Measurements from ENCODE around the gene DMXL1.

DNA sequence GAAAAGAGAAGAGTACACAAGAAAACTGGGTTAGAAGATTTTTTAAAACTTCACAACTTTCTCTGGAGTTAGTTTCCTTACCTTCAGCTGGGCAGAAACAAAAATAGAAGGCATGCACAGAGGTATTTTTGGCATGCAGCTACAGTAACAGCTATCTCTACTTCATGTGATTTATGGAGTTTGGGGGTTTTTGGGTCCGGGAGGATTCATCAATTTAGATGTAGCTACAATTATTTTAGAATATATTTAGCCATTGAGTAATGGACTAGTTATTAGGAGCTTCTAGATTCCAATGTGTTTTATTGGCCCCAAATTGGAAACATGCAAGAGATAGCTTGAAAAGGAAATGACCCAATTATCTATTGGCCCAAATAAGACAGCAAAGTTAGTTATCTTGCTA lies 193.3 kb downstream of the DMXL1 start:
- TF ChIP-seq, protein P1, sequence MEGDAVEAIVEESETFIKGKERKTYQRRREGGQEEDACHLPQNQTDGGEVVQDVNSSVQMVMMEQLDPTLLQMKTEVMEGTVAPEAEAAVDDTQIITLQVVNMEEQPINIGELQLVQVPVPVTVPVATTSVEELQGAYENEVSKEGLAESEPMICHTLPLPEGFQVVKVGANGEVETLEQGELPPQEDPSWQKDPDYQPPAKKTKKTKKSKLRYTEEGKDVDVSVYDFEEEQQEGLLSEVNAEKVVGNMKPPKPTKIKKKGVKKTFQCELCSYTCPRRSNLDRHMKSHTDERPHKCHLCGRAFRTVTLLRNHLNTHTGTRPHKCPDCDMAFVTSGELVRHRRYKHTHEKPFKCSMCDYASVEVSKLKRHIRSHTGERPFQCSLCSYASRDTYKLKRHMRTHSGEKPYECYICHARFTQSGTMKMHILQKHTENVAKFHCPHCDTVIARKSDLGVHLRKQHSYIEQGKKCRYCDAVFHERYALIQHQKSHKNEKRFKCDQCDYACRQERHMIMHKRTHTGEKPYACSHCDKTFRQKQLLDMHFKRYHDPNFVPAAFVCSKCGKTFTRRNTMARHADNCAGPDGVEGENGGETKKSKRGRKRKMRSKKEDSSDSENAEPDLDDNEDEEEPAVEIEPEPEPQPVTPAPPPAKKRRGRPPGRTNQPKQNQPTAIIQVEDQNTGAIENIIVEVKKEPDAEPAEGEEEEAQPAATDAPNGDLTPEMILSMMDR (conservative IDR thresholded peaks at IDR 0.05; ENCODE audit: low read depth, low read length): no peak
- no peak for TF ChIP-seq EZH2 (IDR thresholded peaks at IDR 0.05; ENCODE audit: low read length, unreplicated experiment)
